Prostate gland (tissue), 2 donors: ENCODE results near the gene GJA10. TPM values are rescaled to one million over a fixed set of nuclear protein-coding genes. Genes with fewer than 3 reads are reported as not detected.

Source experiments
- DNase-seq: peaks from one replicate; pipeline ENCODE4 v3.0.0-alpha.2; 2019; ENCODE audit warnings: low spot score
- H3K27ac ChIP-seq, 2 donors: fragments of 200-600 bp; sonication (generic); 2 replicates each; pipeline ENCODE4 v1.5.1; 2017 to 2019
- H3K27me3 ChIP-seq: fragments of 200-600 bp; sonication (generic); replicated peaks from 2 replicates; pipeline ENCODE4 v1.5.1; 2019; ENCODE audit not compliant: insufficient read depth
- H3K36me3 ChIP-seq, 2 donors: fragments of 200-600 bp; sonication (generic); 1 replicate in 1 of 2; 2 replicates in 1 of 2; pipeline versions ENCODE4 v1.5.1 to v1.8.1; 2017 to 2019
- H3K4me1 ChIP-seq: fragments of 200-600 bp; sonication (generic); replicated peaks from 2 replicates; pipeline ENCODE4 v1.5.1; 2019
- H3K4me3 ChIP-seq, 2 donors: fragments of 200-600 bp; sonication (generic); 2 replicates each; pipeline ENCODE4 v1.5.1; 2017 to 2019
- H3K9me3 ChIP-seq: fragments of 200-600 bp; sonication (generic); 2 replicates; pipeline ENCODE4 v1.5.1; 2017
- POLR2A ChIP-seq: fragments of 450-650 bp; IDR thresholded peaks from one replicate; pipeline ENCODE4 v1.6.1; 2016; ENCODE audit warnings: antibody characterized with exemption, mild to moderate bottlenecking
- POLR2AphosphoS5 ChIP-seq: sonication (generic); formaldehyde crosslinking; IDR thresholded peaks from one replicate; pipeline ENCODE4 v1.6.1; 2017; ENCODE audit warnings: antibody characterized with exemption
- WGBS: methylation state at CpG from one replicate; pipeline ENCODE4 v1.1.5; 2018; 5-methylcytosine and 5-hydroxymethylcytosine counted together
- intact Hi-C: fragments of 100-400 bp; cut with DNase I; formaldehyde crosslinking; loops from one replicate; pipeline ENCODE4 v1.14.2; 2022
- small RNA-seq, 2 donors: library from RNA; depleted of rRNA; stranded (forward); fragments of <200 nt; gene quantifications; one replicate each; pipeline ENCODE3, GENCODE V24; 2016
- total RNA-seq, 2 donors: library from RNA; depleted of rRNA; stranded (reverse); fragments of >200 nt; gene quantifications; one replicate each; pipeline ENCODE4 v1.1.0, GENCODE V29; 2016
- TF ChIP-seq, protein P1 (sequence below), 4 experiments: fragments of 200-600 bp in 2 of 4; fragments of 450-650 bp in 2 of 4; sonication (generic) in 2 of 4; IDR thresholded peaks; 1 replicate in 3 of 4; 2 replicates in 1 of 4; pipeline ENCODE4 v1.5.1; 2016 to 2019; ENCODE audit warnings: antibody characterized with exemption in 4 of 4, mild to moderate bottlenecking in 2 of 4, moderate library complexity in 2 of 4

The GJA10 gene
- total RNA-seq, 2 donors from 2014 or later, result not detected

DNA sequence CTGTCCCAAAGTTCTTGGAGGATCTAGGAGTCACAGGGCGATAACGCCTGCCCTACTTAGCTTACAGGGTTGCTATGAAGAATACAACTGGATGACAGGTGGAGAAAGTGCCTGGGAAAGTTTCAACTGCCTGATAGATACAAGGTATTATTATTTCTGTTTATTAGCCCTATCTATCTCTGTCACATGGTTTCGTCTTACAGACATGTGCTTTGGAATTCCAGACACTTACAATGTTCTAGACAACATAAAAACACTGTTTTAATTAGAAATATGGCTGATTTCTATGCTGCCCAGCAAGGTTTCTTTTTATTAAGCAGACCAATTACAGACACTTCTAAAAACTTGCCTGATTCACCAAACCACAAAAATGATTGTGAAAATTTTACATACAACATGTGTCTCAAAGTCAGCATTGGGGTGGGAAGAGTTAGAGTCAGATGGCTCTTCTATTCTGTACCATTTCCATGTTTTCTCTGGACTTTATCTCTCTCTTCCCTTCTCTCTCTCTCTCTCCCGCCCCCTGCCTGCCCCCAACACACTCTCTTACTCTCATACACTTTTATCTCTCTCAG lies 50.0 kb downstream of the GJA10 start:
- Histone ChIP-seq H3K4me3 (no peak overlapping the region), H3K4me1 (peaks cover 8% of the 10 kb centered on the region), H3K36me3 (no peaks in the 10 kb centered on the region), H3K9me3 (no peaks in the 10 kb centered on the region), H3K27ac (no peak overlapping the region), H3K27me3 (no peaks in the 10 kb centered on the region)
- WGBS, result 90% methylated on average over 4 of the region's 4 CpGs
- intact Hi-C loops, result loop anchor here (10.0 kb wide), 2 partner anchors 351 to 451 kb away; partner anchors contain the start of gene BACH2
- TF ChIP-seq, protein P1, sequence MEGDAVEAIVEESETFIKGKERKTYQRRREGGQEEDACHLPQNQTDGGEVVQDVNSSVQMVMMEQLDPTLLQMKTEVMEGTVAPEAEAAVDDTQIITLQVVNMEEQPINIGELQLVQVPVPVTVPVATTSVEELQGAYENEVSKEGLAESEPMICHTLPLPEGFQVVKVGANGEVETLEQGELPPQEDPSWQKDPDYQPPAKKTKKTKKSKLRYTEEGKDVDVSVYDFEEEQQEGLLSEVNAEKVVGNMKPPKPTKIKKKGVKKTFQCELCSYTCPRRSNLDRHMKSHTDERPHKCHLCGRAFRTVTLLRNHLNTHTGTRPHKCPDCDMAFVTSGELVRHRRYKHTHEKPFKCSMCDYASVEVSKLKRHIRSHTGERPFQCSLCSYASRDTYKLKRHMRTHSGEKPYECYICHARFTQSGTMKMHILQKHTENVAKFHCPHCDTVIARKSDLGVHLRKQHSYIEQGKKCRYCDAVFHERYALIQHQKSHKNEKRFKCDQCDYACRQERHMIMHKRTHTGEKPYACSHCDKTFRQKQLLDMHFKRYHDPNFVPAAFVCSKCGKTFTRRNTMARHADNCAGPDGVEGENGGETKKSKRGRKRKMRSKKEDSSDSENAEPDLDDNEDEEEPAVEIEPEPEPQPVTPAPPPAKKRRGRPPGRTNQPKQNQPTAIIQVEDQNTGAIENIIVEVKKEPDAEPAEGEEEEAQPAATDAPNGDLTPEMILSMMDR (IDR thresholded peaks at IDR 0.05), result no peak
- no peak for TF ChIP-seq POLR2AphosphoS5
- TF ChIP-seq POLR2A, result no peak
- DNase-seq, result no peak

DNA sequence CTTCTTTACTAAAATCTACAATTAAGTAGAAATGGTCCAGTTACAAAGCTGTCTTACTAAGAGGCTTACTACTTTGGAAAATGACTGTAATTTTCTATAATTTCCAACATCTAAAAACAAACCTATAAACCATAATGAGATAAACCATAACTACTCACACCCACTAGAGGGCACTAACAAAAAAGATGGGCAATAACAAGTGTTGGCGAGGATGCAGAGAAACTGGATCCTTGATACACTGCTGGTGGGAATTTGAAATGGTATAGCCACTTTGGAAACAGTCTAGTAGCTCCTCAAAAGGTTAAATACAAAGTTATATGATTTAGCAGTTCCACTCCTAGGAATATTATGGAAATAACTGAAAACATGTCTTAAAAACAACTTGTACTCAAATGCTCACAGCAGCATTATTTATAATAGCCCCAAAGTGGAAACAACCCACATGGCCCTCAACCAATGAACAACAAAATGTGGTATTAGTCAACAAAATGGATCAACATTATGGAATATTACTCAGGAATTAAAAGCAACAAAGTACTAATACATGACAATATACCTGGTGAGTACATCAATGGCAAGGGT lies 50.6 kb downstream of the GJA10 start:
- intact Hi-C loops, result loop anchor here (10.0 kb wide), 2 partner anchors 350 to 450 kb away; partner anchors contain the start of gene BACH2
- no peak for DNase-seq
- 100% methylated on average over 1 of the region's 1 CpG for WGBS

More for the DNA sequence above, 50.6 kb downstream of the GJA10 start:
- TF ChIP-seq, protein P1 (IDR thresholded peaks at IDR 0.05), result peak in 2 of 4 experiments; percentile 16 to 29
- no peak for TF ChIP-seq POLR2A
- Histone ChIP-seq H3K4me1 (peaks cover 8% of the 10 kb centered on the region), H3K4me3 (no peak overlapping the region), H3K27me3 (no peaks in the 10 kb centered on the region), H3K9me3 (no peaks in the 10 kb centered on the region), H3K27ac (no peak overlapping the region), H3K36me3 (no peaks in the 10 kb centered on the region)

Small RNAs within 50 kb of the gene (small RNA-seq; reads per million reads assigned to genes)
- gene RF00019, result 0 reads per million in 2 donors

Other genes with a start within 250 kb of the GJA10 start
- gene MDN1, start 74.7 kb upstream of the GJA10 start, total RNA-seq, result 10 to 100 TPM; 26.2 to 53.3 TPM
- gene CASP8AP2, start 64.6 kb upstream of the GJA10 start, total RNA-seq, result 10 to 100 TPM; 10.9 to 17.7 TPM